Measurements from ENCODE around the gene NCAPG.

Gene NCAPG, protein sequence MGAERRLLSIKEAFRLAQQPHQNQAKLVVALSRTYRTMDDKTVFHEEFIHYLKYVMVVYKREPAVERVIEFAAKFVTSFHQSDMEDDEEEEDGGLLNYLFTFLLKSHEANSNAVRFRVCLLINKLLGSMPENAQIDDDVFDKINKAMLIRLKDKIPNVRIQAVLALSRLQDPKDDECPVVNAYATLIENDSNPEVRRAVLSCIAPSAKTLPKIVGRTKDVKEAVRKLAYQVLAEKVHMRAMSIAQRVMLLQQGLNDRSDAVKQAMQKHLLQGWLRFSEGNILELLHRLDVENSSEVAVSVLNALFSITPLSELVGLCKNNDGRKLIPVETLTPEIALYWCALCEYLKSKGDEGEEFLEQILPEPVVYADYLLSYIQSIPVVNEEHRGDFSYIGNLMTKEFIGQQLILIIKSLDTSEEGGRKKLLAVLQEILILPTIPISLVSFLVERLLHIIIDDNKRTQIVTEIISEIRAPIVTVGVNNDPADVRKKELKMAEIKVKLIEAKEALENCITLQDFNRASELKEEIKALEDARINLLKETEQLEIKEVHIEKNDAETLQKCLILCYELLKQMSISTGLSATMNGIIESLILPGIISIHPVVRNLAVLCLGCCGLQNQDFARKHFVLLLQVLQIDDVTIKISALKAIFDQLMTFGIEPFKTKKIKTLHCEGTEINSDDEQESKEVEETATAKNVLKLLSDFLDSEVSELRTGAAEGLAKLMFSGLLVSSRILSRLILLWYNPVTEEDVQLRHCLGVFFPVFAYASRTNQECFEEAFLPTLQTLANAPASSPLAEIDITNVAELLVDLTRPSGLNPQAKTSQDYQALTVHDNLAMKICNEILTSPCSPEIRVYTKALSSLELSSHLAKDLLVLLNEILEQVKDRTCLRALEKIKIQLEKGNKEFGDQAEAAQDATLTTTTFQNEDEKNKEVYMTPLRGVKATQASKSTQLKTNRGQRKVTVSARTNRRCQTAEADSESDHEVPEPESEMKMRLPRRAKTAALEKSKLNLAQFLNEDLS

DNA sequence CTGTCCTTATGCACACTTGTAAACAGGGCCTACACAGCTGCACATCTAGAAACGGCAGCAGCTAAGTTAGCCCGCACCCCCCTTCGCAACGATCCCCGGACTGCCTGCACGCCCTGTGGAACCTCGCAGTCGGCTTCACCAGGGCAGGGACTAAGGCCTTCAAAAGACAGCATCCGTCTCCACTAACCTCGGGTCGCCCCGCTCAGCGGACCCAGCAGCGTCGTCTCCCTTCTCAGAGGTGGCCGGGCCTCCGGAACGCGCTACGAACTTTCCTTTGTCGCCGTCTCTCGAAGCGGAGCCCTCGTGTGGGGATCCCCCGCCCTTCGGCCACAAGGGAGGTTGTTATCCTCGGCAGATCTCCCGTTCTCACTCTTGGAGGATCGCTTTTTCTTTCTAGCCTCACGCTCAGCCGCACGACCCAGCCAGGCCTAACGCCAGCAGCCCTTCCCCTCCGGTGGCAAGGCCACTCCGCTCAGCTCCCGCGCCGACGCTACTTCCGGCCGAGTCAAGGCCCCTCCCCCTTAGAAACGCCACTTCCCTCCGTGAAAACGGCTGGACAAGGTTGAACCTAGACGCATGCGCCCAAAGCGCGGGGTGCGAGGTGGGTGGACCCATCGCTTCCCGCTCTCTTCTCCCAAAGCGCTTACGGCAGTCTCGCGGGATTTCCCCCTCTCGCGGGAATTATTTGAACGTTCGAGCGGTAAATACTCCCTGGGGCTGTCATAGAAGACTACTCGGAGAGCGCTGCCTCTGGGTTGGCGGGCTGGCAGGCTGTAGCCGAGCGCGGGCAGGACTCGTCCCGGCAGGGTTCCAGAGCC, at the start of gene NCAPG, which contains the start of gene DCAF16:
TSS of gene NCAPG (plus strand) at position 720 of the 818 bp plus-strand sequence. CDS start 99 bp downstream, outside the sequence.
TSS of gene DCAF16 (minus strand) at position 498 of the 818 bp plus-strand sequence. CDS start 6,616 bp downstream, outside the sequence.
- peak; percentile 100 for DNase-seq

DNA sequence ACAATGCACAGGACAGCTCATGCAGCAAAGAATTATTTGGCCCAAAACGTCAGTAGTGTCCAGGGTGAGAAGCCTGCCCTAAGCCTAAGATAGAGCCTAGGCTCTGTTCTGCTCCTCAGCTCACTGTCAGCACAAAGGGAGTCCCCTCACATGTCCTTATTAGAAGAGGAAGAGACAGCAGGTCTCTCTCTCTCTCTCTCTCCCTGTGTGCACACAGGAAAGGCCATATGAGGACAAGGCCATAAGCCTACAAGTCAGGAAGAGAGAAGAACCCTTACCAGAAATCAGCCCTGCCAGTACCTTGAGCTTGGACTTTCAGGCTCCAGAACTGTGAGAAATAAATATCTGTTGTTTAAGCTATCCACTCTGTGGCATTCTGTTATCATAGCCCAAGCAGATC, 49.7 kb upstream of the NCAPG start:
- no peak for DNase-seq

DNA sequence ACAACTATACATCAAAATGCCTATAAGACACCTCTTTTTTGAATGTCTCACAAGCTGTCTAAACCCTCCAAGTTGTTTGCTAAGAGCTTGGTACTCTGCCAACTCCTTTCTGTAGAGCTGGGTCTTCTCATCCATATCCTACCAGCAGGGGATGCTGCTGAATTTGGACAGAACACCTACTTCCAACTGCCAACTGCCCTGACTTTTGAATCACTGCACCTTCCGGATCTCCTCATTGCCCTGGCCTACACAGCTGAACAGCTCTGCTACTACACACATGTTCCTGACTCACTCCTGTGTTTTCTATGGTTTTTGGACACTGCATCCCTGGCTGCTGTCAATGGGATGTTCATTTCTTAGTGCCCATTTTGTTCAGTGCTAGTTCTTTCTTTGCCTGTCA, 48.1 kb upstream of the NCAPG start:
- peak; percentile 21 for DNase-seq

DNA sequence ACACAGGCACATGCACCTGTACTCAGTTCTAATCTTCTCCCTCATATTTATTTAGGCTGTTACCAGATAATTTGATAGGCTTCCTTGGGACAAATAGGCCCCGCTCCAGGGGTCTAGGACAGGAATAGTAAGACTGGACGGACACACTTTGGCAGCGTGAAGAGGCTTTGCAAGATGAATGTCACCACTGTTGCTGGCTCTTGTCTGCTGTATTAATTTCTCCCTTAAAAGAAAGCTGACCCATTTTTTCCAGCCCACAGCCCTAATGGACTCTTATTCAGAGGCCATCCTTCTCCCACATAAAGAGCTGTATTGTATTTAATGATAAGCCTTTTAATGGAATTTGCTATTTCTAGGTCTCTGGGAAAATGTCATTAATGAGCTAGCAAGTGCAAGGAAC, 47.4 kb upstream of the NCAPG start:
- no peak for DNase-seq

DNA sequence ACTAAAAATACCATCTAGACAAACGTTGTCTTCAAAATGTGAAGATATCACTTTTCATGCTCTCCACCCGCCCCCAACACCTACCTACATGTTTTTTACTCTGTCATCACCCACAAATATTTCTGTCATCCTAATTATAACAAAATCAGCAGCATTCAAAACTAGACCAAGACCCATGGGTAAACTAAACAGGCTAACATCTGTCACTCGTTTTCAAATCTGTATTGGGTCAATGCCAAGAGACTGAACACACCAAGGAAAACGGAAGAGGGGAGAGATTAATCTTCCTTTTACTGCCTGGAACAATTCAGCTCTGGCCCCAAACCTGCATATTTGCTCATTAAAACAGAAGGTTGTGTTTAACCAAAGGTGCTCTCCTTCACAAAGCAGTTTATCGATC, 46.8 kb upstream of the NCAPG start:
- no peak for DNase-seq

DNA sequence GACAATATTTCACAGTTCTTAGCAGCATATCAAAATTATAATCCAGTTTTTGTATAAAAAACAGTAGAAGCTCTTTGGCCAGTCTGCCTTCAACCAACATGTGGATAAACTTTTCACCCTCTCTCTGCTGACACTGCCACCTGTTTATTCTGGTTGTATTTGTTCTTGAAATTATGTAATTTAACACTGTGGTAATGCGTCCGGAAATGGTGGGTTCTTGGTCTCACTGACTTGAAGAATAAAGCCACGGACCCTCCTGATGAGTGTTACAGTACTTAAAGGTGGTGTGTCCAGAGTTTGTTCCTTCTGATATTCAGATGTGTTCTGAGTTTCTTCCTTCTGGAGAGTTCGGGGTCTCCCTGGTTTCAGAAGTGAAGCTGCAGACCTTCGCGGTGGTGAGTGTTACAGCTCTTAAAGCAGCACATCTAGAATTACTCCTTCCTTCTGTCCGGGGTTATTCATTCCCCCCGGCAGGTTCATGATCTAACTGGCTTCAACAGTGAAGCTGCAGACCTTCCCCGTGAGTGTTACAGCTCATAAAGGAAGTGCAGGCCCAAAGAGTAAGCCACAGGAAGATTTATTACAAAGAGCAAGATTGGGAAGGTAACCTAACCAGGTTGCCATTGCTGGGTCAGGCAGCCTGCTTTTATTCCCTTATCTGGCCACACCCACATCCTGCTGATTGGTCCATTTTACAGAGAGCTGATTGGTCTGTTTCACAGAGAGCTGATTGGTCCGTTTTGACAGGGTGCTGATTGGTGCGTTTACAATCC, 45.1 kb upstream of the NCAPG start:
- no peak for DNase-seq

DNA sequence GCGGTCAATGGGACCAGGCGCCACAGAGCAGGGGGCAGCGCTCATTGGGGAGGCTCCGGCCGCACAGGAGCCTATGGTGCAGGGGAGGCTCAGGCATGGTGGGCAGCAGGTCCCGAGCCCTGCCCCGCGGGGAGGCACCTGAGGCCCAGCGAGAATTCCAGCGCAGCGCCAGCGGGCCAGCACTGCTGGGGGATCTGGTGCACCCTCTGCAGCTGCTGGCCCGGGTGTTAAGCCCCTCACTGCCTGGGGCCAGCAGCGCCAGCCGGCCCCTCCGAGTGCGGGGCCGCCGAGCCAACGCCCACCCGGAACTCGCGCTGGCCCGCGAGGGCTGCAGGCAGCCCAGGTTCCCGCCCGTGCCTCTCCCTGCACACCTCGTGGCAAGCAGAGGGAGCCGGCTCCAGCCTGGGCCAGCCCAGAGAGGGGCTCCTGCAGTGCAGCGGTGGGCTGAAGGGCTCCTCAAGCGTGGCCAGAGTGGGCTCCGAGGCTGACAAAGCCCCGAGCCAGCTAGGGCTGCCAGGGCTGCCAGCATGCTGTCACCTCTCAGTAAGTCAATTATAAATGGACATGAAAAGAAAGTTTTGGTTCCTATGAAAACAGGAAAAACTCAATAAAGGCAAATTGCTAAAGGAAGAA, 43.8 kb upstream of the NCAPG start:
- no peak for DNase-seq

DNA sequence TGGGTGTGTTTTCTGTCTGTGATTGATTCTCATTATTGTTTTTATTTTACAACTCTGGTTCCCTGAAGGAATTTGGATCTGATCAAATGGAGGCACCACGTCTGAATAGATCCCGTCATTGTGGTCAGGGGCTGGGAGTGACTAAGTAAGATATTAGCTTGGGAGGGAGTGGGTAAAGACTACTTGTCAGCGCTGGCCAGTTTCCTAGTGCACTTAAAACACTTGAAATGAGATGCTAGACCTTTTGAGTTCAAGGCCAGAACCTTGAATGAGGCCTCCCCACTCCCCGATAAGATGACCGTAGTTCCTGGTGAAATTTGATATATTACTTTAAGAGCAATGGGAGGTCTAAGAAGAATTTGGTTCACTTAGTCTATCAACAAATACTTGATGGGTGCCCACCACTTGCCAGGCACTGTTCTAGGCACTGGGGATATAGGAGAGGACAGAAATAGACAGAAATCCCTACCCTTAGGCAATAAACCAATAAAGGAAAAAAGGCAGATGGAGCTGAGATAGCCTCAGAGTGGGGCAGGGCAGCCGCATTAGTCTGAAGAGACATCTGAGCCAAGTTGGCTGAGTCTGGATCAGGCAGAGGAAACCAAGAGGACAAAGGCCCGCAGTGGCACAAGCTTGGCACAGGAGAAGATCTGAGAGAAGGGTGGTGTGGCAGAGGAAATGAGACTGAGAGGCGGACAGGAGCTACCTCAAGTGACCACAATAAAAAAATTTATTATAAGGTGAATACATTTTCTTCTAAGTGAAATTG, 41.2 kb upstream of the NCAPG start:
- DNase-seq: no peak

DNA sequence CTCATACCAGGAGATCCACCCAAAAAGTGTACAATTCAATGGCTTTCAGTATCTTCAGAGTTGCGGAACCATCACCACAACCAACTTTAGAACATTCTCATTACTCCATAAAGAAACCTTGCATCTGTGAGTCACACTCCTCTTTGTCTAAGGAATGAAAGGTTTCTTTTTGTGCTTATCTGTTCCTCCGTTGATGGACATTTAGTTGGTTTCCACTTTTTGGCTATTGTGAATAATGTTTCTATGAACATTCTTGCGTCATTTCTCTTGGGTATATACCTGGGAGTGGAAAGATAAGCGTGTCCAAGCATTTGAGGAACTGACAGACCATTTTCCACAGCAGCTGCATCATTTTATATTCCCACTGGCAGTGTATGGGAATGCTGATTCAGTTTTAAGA, 39.9 kb upstream of the NCAPG start:
- DNase-seq: no peak

DNA sequence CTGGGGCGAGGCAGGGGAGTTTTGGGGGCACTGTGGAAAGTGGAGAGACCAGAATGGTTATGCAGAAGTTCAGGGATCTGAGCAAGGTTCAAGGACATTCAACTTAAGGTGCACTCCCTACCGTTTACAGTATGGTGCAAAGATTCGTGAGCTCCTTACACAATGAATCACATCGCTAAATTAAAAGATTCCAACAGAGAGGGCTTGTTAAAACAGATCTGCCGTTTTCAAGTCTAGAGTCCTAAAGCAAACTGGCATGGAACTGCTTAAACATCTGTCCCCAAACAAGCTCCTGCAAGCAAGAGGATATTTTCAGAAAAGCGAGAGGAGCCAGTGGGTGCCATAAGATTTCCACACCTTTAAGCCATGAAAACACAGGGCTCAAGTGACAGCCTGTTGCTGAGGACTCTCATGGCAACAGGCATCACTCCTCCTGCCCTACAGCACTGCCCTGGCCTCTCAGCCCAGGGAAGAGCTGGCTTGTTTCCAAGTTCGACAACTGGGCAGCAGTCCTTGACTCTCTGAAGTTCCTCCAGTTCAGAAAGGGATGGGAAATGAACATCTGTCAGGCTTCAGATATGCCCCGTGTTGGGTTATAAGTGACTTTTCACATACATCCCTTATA, 39.4 kb upstream of the NCAPG start:
- DNase-seq: no peak

DNA sequence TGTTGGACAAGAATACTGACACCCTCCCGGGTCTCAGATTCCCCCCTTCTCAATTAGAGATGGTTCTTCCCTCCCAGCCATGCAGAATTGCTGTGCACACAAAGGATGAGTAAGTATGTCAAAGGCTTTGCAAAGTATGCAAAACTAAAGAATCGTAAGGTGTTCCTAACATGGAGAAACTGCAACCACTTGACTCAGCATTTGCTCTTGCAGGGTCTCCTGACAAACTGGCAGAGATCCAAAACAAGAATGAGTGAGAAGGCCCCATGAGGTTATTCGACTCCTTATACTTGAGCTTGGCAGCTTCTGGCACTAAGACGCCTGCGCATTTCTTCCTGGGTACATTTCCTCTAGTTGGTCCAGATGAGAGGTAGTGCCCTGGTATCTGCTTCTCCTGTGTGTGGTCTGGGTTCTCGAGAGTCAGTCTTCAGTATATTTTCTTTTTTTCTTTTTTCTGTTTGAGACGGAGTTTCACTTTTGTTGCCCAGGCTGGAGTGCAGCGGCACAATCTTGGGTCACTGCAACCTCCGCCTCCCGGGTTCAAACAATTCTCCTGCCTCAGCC, 37.6 kb upstream of the NCAPG start:
- no peak for DNase-seq

DNA sequence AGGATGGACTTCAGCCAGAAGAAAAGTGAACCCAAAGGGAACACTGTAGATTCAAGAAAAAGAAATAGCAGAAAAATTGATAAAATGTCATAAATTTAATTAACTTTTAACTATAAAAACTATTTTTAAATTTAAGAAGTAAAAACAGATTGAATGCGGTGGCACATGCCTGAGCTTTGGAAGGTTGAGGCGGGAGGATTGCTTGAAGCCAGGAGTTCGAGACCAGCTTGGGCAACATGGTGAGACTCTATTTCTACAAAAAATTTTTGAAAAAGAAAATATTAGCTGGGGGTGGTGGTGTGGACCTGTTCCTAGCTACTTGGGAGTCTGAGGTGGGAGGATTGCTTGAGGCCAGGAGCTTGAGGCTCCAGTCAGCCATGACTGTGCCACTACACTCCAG, 32.3 kb upstream of the NCAPG start:
- DNase-seq: no peak

DNA sequence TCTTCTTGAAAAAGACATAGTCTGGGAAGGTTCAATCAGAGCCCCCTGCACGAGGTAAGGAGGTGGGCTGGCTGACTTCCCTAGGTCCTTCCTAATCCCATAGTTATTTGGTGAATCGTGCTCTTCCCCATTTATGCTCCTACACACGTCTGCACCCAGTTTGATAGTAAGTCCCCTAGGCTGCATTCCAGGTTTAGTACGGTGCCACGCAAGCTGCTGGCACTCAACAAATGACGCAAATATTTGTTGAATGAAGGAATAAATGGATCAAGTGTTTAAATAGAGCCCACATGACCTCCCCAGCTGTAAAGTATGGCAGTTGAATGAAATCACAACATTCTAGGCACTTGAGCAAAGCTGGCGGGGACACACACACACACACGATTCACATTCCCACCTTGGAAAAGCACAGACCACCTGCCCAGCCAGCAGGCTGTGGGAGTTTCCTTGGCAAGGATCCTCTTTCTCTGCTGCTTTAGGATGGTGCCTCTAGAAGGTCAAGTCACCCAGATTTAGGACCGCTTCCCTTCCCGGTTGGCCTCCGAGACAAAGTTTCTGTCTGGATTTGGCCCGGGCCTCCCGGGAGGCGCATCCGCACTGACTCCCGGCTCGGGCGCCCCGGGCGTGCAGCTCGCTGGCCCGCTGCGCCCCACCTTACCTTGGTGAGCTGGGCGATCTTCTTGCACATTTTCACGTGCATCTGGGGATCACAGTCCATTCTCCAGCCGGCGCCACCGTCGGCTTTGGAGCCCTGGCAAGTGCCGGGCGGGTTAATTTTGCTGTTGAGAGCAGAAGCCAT, 30.1 kb upstream of the NCAPG start:
- DNase-seq: no peak

DNA sequence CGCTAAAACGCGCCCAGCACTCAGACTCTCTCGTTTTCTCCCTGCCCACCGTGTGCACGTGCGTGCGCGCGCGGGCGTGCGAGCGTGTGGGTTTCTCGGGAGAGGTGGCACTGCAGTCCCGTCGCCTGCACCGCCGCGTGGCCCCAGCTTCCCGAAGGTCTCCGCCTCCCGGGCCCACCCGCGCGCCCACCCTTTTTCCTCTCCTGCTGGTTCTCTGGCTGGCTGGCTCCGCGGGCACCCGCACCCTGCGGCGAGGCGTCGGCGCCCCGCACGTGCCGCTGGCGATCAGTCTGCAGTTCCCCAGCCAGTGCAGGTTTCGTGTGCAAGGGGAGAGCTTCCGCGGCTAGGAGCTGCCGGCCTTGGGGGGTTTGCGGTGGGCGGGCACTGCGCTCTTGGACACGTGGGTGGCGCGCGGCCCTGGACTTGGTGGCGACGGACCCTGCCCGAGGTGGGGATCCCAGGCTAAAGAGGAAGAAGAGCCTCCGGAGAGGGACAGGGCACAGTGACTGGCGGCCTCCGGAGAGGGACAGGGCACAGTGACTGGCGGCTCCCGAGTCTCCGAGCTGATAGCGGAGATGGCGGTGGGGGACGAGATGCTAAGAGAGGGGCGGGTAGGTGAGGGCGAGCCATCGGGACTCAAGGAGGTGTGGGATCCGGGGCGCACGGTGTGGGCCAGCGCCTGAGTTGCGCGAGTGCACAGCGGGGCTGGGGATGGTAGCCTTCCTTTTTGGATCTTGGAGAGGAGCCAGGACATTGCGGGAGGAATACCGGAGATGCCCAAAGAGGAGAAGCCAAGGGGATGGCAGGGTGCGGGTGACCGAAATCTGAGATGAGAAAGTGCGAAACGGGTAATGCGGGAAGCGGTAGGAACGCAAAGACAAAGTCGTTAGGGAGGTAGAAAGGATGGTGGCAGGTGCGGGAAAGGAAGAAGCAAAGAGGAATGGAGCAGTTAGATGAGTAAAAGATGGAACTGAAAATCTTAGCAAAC, 29.2 kb upstream of the NCAPG start, which contains the start of gene FAM184B:
TSS of gene FAM184B (minus strand) at position 322 of the 988 bp plus-strand sequence. CDS start 322 bp downstream, outside the sequence.
- DNase-seq: no peak

DNA sequence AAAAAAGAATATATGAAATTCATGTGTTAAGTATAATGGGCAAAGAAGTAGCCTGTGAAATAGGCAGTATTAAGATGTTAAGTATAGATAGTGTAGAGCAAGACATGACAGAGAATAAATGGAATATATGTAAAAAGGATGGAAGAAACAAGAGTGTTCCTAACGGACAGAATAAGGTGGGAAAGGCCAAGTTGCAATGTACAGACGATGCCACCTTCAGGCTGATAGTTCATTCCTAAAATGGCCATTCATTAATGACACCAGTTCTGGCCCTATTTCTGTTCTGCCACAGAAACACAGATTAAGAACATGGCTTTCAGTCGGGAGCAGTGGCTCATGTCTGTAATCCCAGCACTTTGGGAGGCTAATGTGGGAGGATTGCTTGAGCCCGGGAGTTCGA, 24.9 kb upstream of the NCAPG start:
- no peak for DNase-seq

DNA sequence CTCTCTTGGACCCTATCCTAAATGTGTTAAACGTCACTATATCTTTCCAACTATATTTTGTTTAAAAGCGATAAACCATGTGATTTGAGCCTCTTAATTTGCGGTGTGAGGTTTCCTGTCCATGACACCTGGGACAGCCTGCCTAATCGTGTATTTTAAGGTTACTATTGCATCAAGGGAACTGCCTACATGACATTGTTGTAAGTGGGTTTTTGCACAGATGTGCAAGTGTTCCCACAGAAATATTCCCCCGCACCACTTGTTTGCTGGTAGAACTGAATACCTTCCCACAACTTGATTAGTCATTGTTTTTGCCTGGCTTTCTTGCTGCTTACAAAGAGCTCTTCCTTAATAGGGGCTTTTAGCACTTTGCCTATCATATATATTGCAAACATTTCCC, 24.2 kb upstream of the NCAPG start:
- DNase-seq: no peak

DNA sequence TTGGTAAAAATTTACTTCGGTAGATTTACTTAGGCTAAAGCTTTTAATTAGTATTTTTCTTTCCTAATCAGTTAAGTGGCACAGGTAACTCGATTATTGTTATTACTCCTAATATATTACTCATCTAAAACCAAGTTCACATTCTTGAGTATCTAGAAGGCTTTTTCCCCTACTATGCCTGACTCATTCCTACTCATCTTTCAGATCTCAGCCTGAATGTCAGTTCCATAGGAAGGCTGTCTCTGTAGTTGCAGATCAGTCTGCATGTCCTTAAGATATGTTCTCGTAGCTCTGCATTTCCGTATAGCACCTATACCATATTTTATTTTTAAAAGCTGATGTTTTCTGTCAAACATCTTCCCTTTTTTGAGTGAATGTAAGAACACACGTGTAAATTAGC, 23.5 kb upstream of the NCAPG start:
- DNase-seq: no peak

All from activated CD4-positive, alpha-beta T cell treated with anti-CD3 and anti-CD28 coated beads, Interleukin-10, Interleukin-2, amounts not matched to agents 100 ng/mL and 50 ng/mL, durations not matched to agents 16 hours and 8 hours (primary cell).